ENCODE measurements around the gene PDPN. TPM values are rescaled to one million over a fixed set of nuclear protein-coding genes. Genes with fewer than 3 reads are reported as not detected.

The PDPN gene
- total and polyA plus RNA-seq, 2 of the 4 experiments (the other 2 are of a cell fraction), result 0.31 TPM; not detected in 1

DNA sequence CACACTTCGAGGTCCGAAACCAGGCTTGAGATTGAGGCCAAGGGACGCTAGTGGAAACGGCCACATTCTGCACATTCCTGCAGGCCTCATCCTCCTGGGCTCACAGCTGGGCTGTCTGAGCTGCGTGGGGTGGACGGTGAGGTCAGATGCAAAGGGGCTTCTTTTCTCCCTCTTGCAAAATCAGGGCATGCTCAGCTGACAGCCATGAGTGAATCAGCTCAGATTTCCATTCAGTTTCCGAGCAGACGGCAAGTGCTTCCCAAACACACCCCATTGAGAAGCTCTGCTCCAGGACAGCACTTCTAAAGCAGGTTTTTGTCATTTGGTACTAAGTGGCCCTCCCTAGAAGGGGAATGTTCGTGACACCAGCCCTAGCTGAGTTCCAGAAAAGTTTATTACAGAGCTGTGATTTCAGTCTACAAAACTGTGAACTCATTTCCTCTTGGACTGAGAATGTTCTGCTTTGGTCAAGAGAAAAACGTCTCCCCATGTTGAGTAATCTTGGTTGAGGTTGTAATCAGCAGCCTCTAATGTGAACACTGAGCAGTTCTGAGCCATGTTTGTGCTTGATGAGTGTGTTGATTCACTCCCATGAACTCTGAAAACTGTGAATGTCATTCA is 10.0 kb downstream of the PDPN start:
- DNase-seq, result peak; percentile 36
- CTCF ChIA-PET, result no interaction called here
- POLR2A ChIA-PET (ENCODE audit: unreplicated experiment), result no interaction called here

More for the DNA sequence above, 10.0 kb downstream of the PDPN start:
- H3K27me3 ChIP-seq (ENCODE audit: control insufficient read depth, insufficient read depth, low read length), result no peaks in the 10 kb centered on the region
- H3K18ac ChIP-seq (ENCODE audit: low read depth, low read length), result no peak overlapping the region; the same call in 1 of the 2 replicates
- H3K56ac ChIP-seq (ENCODE audit: extremely low read depth, insufficient read depth, low read length), result no peak overlapping the region
- no peaks in the 10 kb centered on the region for H3K36me3 ChIP-seq (ENCODE audit: control insufficient read depth, insufficient read depth, low read length)
- H2BK20ac ChIP-seq (ENCODE audit: low read depth, low read length), result no peak overlapping the region
- H3K23ac ChIP-seq (ENCODE audit: low read depth, low read length), result no peak overlapping the region
- H2AK5ac ChIP-seq (ENCODE audit: low read depth, low read length), result no peak overlapping the region
- no peaks in the 10 kb centered on the region for H3K9me1 ChIP-seq (ENCODE audit: insufficient read depth, low read length)
- H4K5ac ChIP-seq (ENCODE audit: low read depth, low read length), result no peak overlapping the region
- H2AFZ ChIP-seq (replicated peaks; ENCODE audit: low read length, poor library complexity), result no peak overlapping the region
- no peaks in the 10 kb centered on the region for H3K79me1 ChIP-seq (ENCODE audit: low read depth in 1 of 2, low read length in 2 of 2)
- ATAC-seq (ENCODE audit: low read depth), result 0 out of 2 replicates have a peak, but pooled peaks have one; percentile 27
- no peaks in the 10 kb centered on the region for H4K20me1 ChIP-seq (ENCODE audit: insufficient read depth, low read length)
- no peak for TF ChIP-seq MXI1 (IDR thresholded peaks at IDR 0.05; ENCODE audit: borderline replicate concordance, low read depth, low read length)
- peak; percentile 41; the same call in 1 of the 2 replicates for TF ChIP-seq CEBPB (IDR thresholded peaks at IDR 0.05; ENCODE audit: low read depth, low read length)
- H3K27ac ChIP-seq (ENCODE audit: insufficient read depth, low read length), result peak overlapping the region; percentile 79
- no peak overlapping the region for H2AK9ac ChIP-seq (replicated peaks; ENCODE audit: low read depth, low read length, poor library complexity)
- no peak overlapping the region for H3K4ac ChIP-seq (ENCODE audit: low read depth, low read length)
- no peak overlapping the region for H3K4me3 ChIP-seq (ENCODE audit: insufficient read depth, low read depth, low read length)
- in situ Hi-C loops (cut with MboI; ENCODE audit: low sequenced_read_pairs) (no loop called here), dilution Hi-C loops (cut with HindIII; ENCODE audit: low sequenced_read_pairs, unreplicated experiment) (no loop called here), intact Hi-C loops (cut with micrococcal nuclease) (no loop called here)
- H2BK120ac ChIP-seq (ENCODE audit: low read depth, low read length), result no peak overlapping the region
- H3K9ac ChIP-seq (ENCODE audit: low read depth, low read length), result no peak overlapping the region
- H3K9me3 ChIP-seq (ENCODE audit: control insufficient read depth, insufficient read depth, low read length), result peaks cover 13% of the 10 kb centered on the region
- no peak overlapping the region for H2BK15ac ChIP-seq (ENCODE audit: low read depth, low read length)
- no peak overlapping the region for H3K4me2 ChIP-seq (ENCODE audit: low read depth, low read length)
- no peak overlapping the region for H4K8ac ChIP-seq (ENCODE audit: low read depth in 2 of 2, low read length in 2 of 2)
- no peaks in the 10 kb centered on the region for H3K4me1 ChIP-seq (ENCODE audit: control insufficient read depth, insufficient read depth, low read length)
- no peak overlapping the region for H3K14ac ChIP-seq (replicated peaks; ENCODE audit: low read depth, low read length)
- no peak overlapping the region for H4K91ac ChIP-seq (ENCODE audit: insufficient read depth, low read depth, low read length)
- no TSS peak for BruUV-seq (replicated peaks)
- no peak overlapping the region for H2BK5ac ChIP-seq (ENCODE audit: low read depth, low read length, poor library complexity, severe bottlenecking)
- WGBS, 2 experiments (ENCODE audit: extremely low coverage in 2 of 2, insufficient read length in 1 of 2), result 8% methylated on average over 2 of the region's 10 CpGs; no CpG with 5 or more reads in 1 of the 2 experiments

All from IMR-90 (cell line).